Epithelial cell of prostate (primary cell): ENCODE results near the gene CACNA1H.
"Not testable (repeated sequence)": the region's sequence is repeated elsewhere in the genome, so short reads cannot be mapped to it uniquely, and the experiment has no call there.

ENCODE experiments used
- DNase-seq: peaks from one replicate; pipeline ENCODE4 v3.0.0-alpha.2; 2011; ENCODE audit warnings: low read depth, low spot score
- H3K27ac ChIP-seq: fragments of 450-650 bp; 2 replicates; pipeline ENCODE4 v1.5.1; 2017; ENCODE audit warnings: mild to moderate bottlenecking

The CACNA1H gene

GRCh38 chr16:1220841-1221627, 68.1 kb downstream of the CACNA1H start:
- H3K27ac ChIP-seq, result no peak overlapping the region
- no peak for DNase-seq

- DNase-seq, result no peak
Observed at GRCh38 chr16:1221628-1222552, 69.0 kb downstream of the CACNA1H start.

GRCh38 chr16:1222553-1223354, 69.8 kb downstream of the CACNA1H start:
- no peak overlapping the region for H3K27ac ChIP-seq

More at GRCh38 chr16:1221628-1222552, 69.0 kb downstream of the CACNA1H start:
- H3K27ac ChIP-seq, result no peak overlapping the region

GRCh38 chr16:1223355-1224214, 70.7 kb downstream of the CACNA1H start:
- no peak overlapping the region for H3K27ac ChIP-seq
- DNase-seq, result no peak

More at GRCh38 chr16:1222553-1223354, 69.8 kb downstream of the CACNA1H start:
- DNase-seq, result no peak

GRCh38 chr16:1224558-1224957, 71.7 kb downstream of the CACNA1H start:
- no peak for DNase-seq
- no peak overlapping the region for H3K27ac ChIP-seq

GRCh38 chr16:1225051-1225451, 72.1 kb downstream of the CACNA1H start, which contains the start of gene TPSG1:
Gene TPSG1, minus strand, starts transcription at chr16:1225268. Its CDS starts 16 bp downstream, at chr16:1225252.
- no peak within 1 kb of the TSS for H3K27ac ChIP-seq

GRCh38 chr16:1225728-1226311, 72.9 kb downstream of the CACNA1H start:
- not testable (repeated sequence) for DNase-seq, H3K27ac ChIP-seq

More at GRCh38 chr16:1225051-1225451, 72.1 kb downstream of the CACNA1H start, which contains the start of gene TPSG1:
- DNase-seq, result no peak

- DNase-seq, H3K27ac ChIP-seq: not testable (repeated sequence)
Observed at GRCh38 chr16:1226692-1227091, 73.8 kb downstream of the CACNA1H start.

- not testable (repeated sequence) for H3K27ac ChIP-seq, DNase-seq
Observed at GRCh38 chr16:1228227-1228626, 75.3 kb downstream of the CACNA1H start.

GRCh38 chr16:1229476-1229875, 76.6 kb downstream of the CACNA1H start:
- not testable (repeated sequence) for H3K27ac ChIP-seq, DNase-seq

GRCh38 chr16:1230084-1230470, 77.2 kb downstream of the CACNA1H start, which contains the start of gene TPSB2:
Gene TPSB2, minus strand, starts transcription at chr16:1230184. Its CDS starts 233 bp downstream, at chr16:1229951.
- DNase-seq, H3K27ac ChIP-seq: not testable (repeated sequence)

GRCh38 chr16:1230471-1231212, 77.7 kb downstream of the CACNA1H start:
- not testable (repeated sequence) for H3K27ac ChIP-seq, DNase-seq

GRCh38 chr16:1231301-1231700, 78.4 kb downstream of the CACNA1H start:
- H3K27ac ChIP-seq, DNase-seq: not testable (repeated sequence)

GRCh38 chr16:1232049-1232748, 79.3 kb downstream of the CACNA1H start:
- DNase-seq, result not testable (repeated sequence)

GRCh38 chr16:1236659-1237058, 83.8 kb downstream of the CACNA1H start:
- not testable (repeated sequence) for DNase-seq, H3K27ac ChIP-seq

More at GRCh38 chr16:1232049-1232748, 79.3 kb downstream of the CACNA1H start:
- H3K27ac ChIP-seq, result not testable (repeated sequence)

- DNase-seq, result no peak
- no peak overlapping the region for H3K27ac ChIP-seq
Observed at GRCh38 chr16:1237990-1238389, 85.1 kb downstream of the CACNA1H start.

- H3K27ac ChIP-seq, DNase-seq: not testable (repeated sequence)
Observed at GRCh38 chr16:1238909-1239308, 86.0 kb downstream of the CACNA1H start.
